ENCODE results near the gene FBLN2. TPM values are rescaled to one million over a fixed set of nuclear protein-coding genes. Genes with fewer than 3 reads are reported as not detected.

The FBLN2 gene
- total RNA-seq, 4 donors from 2014 or later: 130 to 244 (median 136) TPM

DNA sequence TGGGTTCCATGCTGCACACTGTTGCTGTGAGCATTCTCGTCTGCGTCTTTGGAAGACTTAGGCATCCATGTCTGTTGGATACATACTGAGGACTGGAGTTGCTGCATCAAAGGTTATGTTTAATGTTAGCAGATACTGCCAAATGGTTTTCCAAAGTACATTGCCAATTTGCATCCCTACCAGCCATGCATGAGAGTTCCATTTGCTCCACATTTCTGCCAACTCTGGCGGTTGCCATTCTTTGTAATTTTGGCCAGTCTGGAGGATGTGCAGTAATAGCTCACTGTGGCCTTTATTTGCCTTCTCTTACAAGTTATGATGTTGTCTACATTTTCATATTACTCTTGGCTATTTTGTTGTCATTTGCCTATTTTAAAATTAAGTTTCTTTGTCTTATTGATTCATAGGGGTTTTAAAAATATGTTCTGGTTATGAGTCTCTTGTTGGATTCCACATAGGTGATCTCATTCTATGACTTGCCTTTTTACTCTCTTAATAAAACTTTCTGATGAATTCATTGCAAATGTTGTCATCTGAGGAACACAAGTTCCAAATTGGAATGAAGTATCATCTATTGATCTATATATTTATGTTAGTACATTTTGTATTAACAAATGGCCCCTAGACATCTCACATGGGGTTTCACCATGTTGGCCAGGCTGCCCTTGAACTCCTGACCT, 42.1 kb downstream of the FBLN2 start:
- 88% methylated on average over 3 of the region's 3 CpGs for WGBS
- peaks cover 0 to 21% (median 14%) of the 10 kb centered on the region in 4 donors for H3K4me1 ChIP-seq
- TF ChIP-seq POLR2AphosphoS5 (IDR thresholded peaks at IDR 0.05) (no peak), EP300 (IDR thresholded peaks at IDR 0.05) (no peak), POLR2A (IDR thresholded peaks at IDR 0.05; ENCODE audit: low read depth) (no peak)
- TF ChIP-seq, protein P1, sequence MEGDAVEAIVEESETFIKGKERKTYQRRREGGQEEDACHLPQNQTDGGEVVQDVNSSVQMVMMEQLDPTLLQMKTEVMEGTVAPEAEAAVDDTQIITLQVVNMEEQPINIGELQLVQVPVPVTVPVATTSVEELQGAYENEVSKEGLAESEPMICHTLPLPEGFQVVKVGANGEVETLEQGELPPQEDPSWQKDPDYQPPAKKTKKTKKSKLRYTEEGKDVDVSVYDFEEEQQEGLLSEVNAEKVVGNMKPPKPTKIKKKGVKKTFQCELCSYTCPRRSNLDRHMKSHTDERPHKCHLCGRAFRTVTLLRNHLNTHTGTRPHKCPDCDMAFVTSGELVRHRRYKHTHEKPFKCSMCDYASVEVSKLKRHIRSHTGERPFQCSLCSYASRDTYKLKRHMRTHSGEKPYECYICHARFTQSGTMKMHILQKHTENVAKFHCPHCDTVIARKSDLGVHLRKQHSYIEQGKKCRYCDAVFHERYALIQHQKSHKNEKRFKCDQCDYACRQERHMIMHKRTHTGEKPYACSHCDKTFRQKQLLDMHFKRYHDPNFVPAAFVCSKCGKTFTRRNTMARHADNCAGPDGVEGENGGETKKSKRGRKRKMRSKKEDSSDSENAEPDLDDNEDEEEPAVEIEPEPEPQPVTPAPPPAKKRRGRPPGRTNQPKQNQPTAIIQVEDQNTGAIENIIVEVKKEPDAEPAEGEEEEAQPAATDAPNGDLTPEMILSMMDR (IDR thresholded peaks at IDR 0.05): no peak

DNA sequence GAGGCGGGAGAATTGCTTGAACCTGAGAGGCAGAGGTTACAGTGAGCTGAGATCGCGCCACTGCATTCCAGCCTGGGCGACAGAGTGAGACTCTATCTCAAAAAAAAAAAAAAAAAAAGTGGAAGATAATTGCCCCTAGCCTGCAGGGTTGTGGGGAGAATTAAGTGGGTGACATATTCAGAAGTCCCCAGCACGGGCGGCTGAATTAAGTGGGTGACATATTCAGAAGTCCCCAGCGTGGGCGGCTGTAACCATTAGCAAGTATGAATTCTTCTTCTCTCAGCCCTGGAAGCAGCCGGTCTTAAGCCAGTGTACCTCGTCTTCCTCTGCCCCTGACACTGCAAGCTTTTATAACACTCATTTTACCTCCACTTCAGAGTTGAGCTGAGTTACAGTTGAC, 44.7 kb downstream of the FBLN2 start:
- no peak overlapping the region for H3K27ac ChIP-seq (replicated peaks in 1 of 4)
- no peaks in the 10 kb centered on the region for H3K36me3 ChIP-seq
- no peak for DNase-seq (ENCODE audit: extremely low spot score)
- no peak overlapping the region for H3K4me3 ChIP-seq
- intact Hi-C loops (cut with DNase I): no loop called here
- 88% methylated on average over 9 of the region's 10 CpGs for WGBS
- peaks cover under 1 to 28% (median 14%) of the 10 kb centered on the region in 4 donors for H3K4me1 ChIP-seq
- H3K27me3 ChIP-seq: peaks cover 0 to 38% (median 0%) of the 10 kb centered on the region in 4 donors
- TF ChIP-seq POLR2A (IDR thresholded peaks at IDR 0.05; ENCODE audit: low read depth) (no peak), EP300 (IDR thresholded peaks at IDR 0.05) (no peak), POLR2AphosphoS5 (IDR thresholded peaks at IDR 0.05) (no peak)
- TF ChIP-seq, protein P1 (IDR thresholded peaks at IDR 0.05): no peak
- no peaks in the 10 kb centered on the region for H3K9me3 ChIP-seq

More for the DNA sequence above, 42.1 kb downstream of the FBLN2 start:
- H3K27ac ChIP-seq (replicated peaks in 1 of 4): no peak overlapping the region
- peaks cover 0 to 16% (median 0%) of the 10 kb centered on the region in 4 donors for H3K27me3 ChIP-seq
- H3K36me3 ChIP-seq: no peaks in the 10 kb centered on the region
- H3K9me3 ChIP-seq: no peaks in the 10 kb centered on the region
- no peak for DNase-seq (ENCODE audit: extremely low spot score)
- intact Hi-C loops (cut with DNase I): no loop called here
- H3K4me3 ChIP-seq: no peak overlapping the region

DNA sequence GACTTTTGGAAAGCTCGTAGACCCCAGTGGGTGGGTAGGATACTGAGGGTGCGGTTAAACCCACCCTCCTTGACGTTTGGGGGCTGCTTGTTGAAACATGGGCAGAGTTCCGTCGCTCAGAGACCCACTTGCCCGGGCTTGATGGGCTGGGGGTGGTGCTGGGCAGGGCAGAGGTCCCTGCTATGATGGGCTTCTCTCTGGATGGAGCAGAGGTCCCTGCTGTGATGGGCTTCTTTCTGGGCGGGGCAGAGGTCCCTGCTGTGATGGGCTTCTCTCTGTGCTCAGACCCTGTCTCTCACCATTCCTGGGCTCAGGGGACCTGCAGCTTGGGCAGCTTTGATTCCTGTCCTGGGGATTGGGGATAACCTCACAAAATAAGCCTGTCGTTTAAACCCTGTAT, 45.2 kb downstream of the FBLN2 start:
- H3K27me3 ChIP-seq: peaks cover 0 to 42% (median 0%) of the 10 kb centered on the region in 4 donors
- TF ChIP-seq POLR2AphosphoS5 (IDR thresholded peaks at IDR 0.05): no peak
- no peak for TF ChIP-seq EP300 (IDR thresholded peaks at IDR 0.05)
- TF ChIP-seq POLR2A (IDR thresholded peaks at IDR 0.05; ENCODE audit: low read depth): no peak
- TF ChIP-seq, protein P1 (IDR thresholded peaks at IDR 0.05): no peak
- H3K36me3 ChIP-seq: no peaks in the 10 kb centered on the region
- no peak for DNase-seq (ENCODE audit: extremely low spot score)
- H3K4me3 ChIP-seq: no peak overlapping the region
- peak overlapping the region in 1 of 4 donors; percentile 7 for H3K27ac ChIP-seq (replicated peaks in 1 of 4)
- WGBS: 86% methylated on average over 6 of the region's 8 CpGs
- H3K9me3 ChIP-seq: no peaks in the 10 kb centered on the region
- H3K4me1 ChIP-seq: peaks cover 6 to 33% (median 14%) of the 10 kb centered on the region in 4 donors
- intact Hi-C loops (cut with DNase I): no loop called here

DNA sequence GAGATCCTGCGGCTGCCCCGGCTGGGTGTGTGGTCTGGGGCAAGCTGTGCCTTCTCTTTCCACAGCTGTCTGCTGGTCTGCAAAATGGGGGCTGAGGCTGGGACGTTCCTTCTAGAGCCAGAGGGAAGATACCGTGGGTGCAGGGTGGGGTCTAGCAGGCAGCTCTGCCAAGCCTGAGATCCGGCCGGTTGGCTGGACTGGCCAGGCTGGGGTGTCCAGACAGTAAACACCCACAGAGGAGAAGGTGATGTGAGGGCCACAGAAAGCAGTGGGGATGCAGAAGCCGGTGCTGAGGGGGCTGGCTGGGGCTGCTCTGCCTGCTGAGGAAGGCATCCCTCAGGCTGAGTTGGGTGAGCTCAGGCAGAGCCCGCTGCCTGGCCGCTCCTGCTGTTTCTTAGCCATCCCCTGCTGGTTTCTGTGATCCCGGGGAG, 46.1 kb downstream of the FBLN2 start:
- DNase-seq (ENCODE audit: extremely low spot score): no peak
- intact Hi-C loops (cut with DNase I): no loop called here
- peaks cover 7 to 41% (median 18%) of the 10 kb centered on the region in 4 donors for H3K4me1 ChIP-seq
- no peak for TF ChIP-seq POLR2A (IDR thresholded peaks at IDR 0.05; ENCODE audit: low read depth)
- TF ChIP-seq POLR2AphosphoS5 (IDR thresholded peaks at IDR 0.05): no peak
- TF ChIP-seq EP300 (IDR thresholded peaks at IDR 0.05): no peak
- TF ChIP-seq, protein P1 (IDR thresholded peaks at IDR 0.05): no peak
- no peak overlapping the region for H3K4me3 ChIP-seq
- no peak overlapping the region for H3K27ac ChIP-seq (replicated peaks in 1 of 4)
- peaks cover 0 to 42% (median 0%) of the 10 kb centered on the region in 4 donors for H3K27me3 ChIP-seq
- WGBS: 31% methylated on average over 9 of the region's 10 CpGs
- H3K36me3 ChIP-seq: no peaks in the 10 kb centered on the region
- no peaks in the 10 kb centered on the region for H3K9me3 ChIP-seq

Data from esophagus muscularis mucosa (tissue), 4 donors.